GM21390 (cell line): ENCODE results near the gene RING1.
"Not testable (repeated sequence)": the region's sequence is repeated elsewhere in the genome, so short reads cannot be mapped to it uniquely, and the experiment has no call there.

Experiments used
- ATAC-seq: cut with Tn5 transposase; IDR thresholded peaks from one replicate; pipeline ENCODE4 v1.9.1; 2021; ENCODE audit not compliant: unreplicated experiment

The RING1 gene

DNA sequence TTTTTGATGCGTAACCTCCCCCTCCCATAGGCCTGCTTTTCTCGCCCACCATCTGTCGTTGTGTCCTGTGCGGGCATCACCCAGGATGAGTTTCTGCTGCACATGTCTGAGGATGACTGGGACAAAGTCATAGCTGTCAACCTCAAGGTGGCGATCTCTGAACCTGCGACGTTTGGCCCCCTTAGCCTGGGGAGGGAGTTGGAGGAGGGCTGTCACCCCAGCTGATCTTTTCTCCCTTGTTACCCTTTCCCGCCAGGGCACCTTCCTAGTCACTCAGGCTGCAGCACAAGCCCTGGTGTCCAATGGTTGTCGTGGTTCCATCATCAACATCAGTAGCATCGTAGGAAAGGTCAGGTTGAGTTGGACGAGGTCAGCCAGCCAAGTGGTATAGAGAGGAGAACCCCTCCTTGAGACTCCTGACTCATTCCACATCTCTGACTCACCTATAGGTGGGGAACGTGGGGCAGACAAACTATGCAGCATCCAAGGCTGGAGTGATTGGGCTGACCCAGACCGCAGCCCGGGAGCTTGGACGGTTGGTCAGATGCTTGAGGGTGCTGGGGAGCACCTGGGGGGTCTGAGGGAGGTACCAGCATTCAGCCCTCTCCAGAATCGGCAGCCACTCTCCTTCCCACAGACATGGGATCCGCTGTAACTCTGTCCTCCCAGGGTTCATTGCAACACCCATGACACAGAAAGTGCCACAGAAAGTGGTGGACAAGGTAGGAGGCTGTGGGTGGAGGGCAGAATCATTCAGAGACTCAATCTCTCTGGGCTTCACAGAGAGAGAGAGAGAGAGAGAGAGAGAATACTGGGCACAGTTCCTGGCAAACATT is 2.9 kb upstream of the RING1 start:
- no peak for ATAC-seq

- no peak for ATAC-seq
Observed at GRCh38 chr6:33206027-33206863, 2.1 kb upstream of the RING1 start.

DNA sequence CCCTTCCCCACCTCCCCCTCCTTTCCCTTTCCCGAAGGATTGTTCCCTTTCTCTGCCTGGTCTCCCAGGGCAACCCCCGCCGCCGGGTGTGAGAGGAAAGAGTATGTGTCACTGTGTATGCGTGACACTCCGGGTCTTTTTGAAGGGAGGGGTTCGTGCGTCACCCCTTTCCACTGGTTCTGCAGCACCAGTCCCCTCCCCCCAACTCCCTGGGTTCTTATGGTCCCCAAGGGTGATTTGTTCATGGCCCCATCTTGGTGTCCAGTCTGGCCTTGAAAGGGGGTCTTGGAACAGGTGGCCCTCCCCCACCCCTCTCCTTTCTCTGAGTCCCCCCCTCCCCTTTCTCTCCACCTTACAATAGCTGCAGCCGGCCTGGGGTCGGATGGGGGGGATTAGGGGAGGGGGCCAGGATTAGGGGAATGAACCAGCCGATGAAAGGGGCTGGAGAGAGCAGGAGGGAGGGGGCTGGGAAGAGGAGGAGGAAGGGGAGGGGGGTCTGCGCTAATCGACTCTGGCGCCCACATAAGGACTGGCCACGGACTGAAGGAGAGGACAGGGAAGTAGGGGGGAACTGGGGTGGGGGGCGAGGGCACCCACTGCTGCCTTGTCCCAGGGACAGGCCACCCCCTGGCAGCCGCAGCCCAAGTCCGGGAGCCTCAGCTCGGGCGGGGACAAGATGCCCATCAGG is 1.3 kb upstream of the RING1 start:
- no peak for ATAC-seq

GRCh38 chr6:33207552-33208090 is 679 bp upstream of the RING1 start:
- no peak for ATAC-seq

- no peak for ATAC-seq
Observed at GRCh38 chr6:33209856-33210255, 1.6 kb downstream of the RING1 start.

DNA sequence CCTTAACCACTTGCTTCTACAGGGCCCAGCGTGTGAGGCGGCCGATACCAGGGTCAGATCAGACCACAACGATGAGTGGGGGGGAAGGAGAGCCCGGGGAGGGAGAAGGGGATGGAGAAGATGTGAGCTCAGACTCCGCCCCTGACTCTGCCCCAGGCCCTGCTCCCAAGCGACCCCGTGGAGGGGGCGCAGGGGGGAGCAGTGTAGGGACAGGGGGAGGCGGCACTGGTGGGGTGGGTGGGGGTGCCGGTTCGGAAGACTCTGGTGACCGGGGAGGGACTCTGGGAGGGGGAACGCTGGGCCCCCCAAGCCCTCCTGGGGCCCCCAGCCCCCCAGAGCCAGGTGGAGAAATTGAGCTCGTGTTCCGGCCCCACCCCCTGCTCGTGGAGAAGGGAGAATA is 2.8 kb downstream of the RING1 start:
- no peak for ATAC-seq

DNA sequence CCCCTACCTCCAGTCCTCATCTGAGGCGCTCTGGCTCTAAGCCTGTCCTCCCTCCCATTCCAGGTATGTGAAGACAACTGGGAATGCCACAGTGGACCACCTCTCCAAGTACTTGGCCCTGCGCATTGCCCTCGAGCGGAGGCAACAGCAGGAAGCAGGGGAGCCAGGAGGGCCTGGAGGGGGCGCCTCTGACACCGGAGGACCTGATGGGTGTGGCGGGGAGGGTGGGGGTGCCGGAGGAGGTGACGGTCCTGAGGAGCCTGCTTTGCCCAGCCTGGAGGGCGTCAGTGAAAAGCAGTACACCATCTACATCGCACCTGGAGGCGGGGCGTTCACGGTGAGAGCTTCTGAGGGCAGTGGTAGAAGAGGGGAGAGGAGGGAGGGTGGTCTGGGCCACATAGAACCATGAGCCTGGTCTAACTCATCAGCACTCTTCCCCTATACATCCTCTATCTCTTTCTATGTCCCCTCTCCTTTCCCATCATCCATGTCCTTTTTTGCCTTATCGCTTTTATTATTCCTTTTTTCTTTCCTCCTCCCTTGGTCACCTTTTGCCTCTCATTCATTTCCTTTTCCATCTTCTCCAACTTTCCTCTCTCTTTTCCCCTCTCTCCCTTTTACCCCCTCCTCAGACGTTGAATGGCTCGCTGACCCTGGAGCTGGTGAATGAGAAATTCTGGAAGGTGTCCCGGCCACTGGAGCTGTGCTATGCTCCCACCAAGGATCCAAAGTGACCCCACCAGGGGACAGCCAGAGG is 3.5 kb downstream of the RING1 start:
- ATAC-seq, result no peak

- ATAC-seq, result no peak
Observed at GRCh38 chr6:33212857-33213165, 4.5 kb downstream of the RING1 start.

- ATAC-seq, result no peak
Observed at GRCh38 chr6:33213166-33213988, 5.1 kb downstream of the RING1 start.

- ATAC-seq, result no peak
Observed at GRCh38 chr6:33213989-33214335, 5.7 kb downstream of the RING1 start.

GRCh38 chr6:33215271-33216116 is 7.2 kb downstream of the RING1 start:
- no peak for ATAC-seq

DNA sequence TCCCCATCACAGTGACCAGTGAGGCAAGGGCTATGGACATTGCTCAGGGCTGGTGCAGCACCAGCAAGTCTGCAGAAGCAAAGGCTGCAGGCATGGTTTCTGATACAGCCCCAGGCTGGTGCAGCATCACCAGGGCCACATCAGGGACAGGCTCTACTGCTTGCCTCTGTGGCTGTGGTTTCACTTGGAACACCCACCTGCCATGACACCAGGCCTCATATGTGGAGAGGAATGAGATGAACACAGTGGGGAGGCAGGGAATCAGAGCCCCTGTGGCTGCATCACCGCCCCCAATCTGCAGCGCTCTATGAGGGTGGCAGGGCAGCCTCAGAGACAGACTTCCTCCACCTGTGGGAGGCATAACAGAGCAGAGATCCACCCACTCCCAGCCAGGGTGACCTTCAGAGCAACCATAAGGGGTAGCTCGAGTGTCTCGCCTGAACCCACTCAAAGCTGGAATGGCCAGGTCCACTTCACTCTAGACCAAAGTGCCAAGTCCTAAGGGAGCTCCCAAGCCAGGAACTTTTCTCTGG is 7.9 kb downstream of the RING1 start:
- no peak for ATAC-seq

GRCh38 chr6:33217246-33217645 is 8.9 kb downstream of the RING1 start:
- ATAC-seq, result no peak

DNA sequence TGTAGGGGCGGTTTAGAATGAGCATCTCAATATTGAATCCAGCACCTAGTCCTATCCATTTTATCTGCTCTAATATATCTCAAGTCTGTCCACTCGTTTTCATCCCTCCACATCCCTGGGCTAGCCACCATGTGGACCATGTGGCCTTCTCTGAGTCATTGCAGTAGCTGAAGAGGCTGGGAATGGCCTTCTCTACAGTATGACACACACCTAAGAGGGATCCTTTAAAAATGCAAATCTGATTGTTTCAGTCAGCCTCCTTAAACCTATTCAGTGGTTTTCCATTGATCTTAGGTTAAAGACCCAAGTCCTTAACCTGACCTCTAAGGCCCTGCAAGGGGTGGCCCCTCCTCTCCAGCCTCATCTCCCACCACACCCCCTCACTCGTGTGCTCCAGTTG is 9.4 kb downstream of the RING1 start:
- no peak for ATAC-seq

- ATAC-seq, result not testable (repeated sequence)
Observed at GRCh38 chr6:33226503-33227120, 18.3 kb downstream of the RING1 start.

- ATAC-seq, result no peak
Observed at GRCh38 chr6:33235221-33235634, 26.9 kb downstream of the RING1 start.

DNA sequence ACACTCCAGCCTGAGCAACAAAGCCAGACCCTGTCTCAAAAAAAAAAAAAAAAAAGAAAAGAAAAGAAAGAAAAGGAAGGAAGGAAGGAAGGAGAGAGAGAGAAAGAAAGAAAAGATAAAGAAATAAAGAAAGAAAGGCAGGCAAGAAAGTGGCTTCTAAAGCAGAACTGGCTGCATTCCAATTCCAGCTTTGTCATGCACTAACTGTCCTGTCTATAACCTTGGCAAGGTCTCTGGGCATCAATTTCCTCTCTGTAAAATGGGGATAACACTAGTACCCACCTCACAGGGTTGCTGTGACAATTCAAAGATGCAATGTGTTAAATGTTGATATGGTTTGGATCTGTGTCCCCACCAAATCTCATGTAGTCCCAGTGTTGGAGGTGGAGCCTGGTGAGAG is 28.0 kb downstream of the RING1 start:
- ATAC-seq, result no peak

- no peak for ATAC-seq
Observed at GRCh38 chr6:33236852-33237251, 28.6 kb downstream of the RING1 start.
